GM23338 (cell line): ENCODE results near the gene SMIM30. TPM values are rescaled to one million over a fixed set of nuclear protein-coding genes. Genes with fewer than 3 reads are reported as not detected.

Experiments
- ATAC-seq: fragments of 200-7000 bp; cut with Tn5 transposase; 3 replicates; pipeline ENCODE4 v1.9.1; 2020
- DNase-seq: peaks from one replicate; pipeline ENCODE4 v3.0.0-alpha.2; 2015; ENCODE audit warnings: low spot score
- H2AFZ ChIP-seq: fragments of 200-600 bp; sonication (generic); 2 replicates; pipeline ENCODE4 v1.8.0; 2016; ENCODE audit warnings: antibody characterized with exemption, mild to moderate bottlenecking, moderate library complexity
- H3F3A ChIP-seq: fragments of 200-600 bp; sonication (generic); replicated peaks from 2 replicates; pipeline ENCODE4 v1.8.0; 2017; ENCODE audit warnings: antibody characterized with exemption, mixed run types, low read depth
- H3K27ac ChIP-seq: fragments of 200-600 bp; sonication (generic); 2 replicates; pipeline ENCODE4 v1.6.1; 2016; ENCODE audit warnings: low read depth
- H3K27me3 ChIP-seq: fragments of 200-600 bp; sonication (generic); 2 replicates; pipeline ENCODE4 v1.8.0; 2016; ENCODE audit warnings: mild to moderate bottlenecking, mixed run types, moderate library complexity; ENCODE audit not compliant: insufficient read depth
- H3K36me3 ChIP-seq: fragments of 200-600 bp; sonication (generic); 2 replicates; pipeline ENCODE4 v1.8.0; 2016; ENCODE audit warnings: mild to moderate bottlenecking; ENCODE audit not compliant: insufficient read depth
- H3K4me1 ChIP-seq: fragments of 200-600 bp; sonication (generic); 2 replicates; pipeline ENCODE4 v1.8.0; 2016; ENCODE audit warnings: mild to moderate bottlenecking, moderate library complexity; ENCODE audit not compliant: insufficient read depth
- H3K4me2 ChIP-seq: fragments of 200-600 bp; sonication (generic); 2 replicates; pipeline ENCODE4 v1.7.1; 2017; ENCODE audit warnings: mixed run types
- H3K4me3 ChIP-seq: fragments of 200-600 bp; sonication (generic); 2 replicates; pipeline ENCODE4 v1.6.1; 2016; ENCODE audit warnings: mixed run types
- H3K79me2 ChIP-seq: fragments of 200-600 bp; sonication (generic); replicated peaks from 2 replicates; pipeline ENCODE4 v1.8.0; 2017; ENCODE audit warnings: mild to moderate bottlenecking; ENCODE audit not compliant: insufficient read depth
- H3K9me2 ChIP-seq: fragments of 200-600 bp; sonication (generic); 2 replicates; pipeline ENCODE4 v1.8.0; 2017; ENCODE audit not compliant: insufficient read depth
- H4K20me1 ChIP-seq: fragments of 200-600 bp; sonication (generic); replicated peaks from 2 replicates; pipeline ENCODE4 v1.8.0; 2017; ENCODE audit warnings: mild to moderate bottlenecking; ENCODE audit not compliant: insufficient read depth
- H3K27ac Mint-ChIP-seq: 2 replicates; pipeline ENCODE4 v1.8.0; 2020; ENCODE audit warnings: inconsistent platforms, mild to moderate bottlenecking, moderate library complexity, mixed read lengths
- H3K27me3 Mint-ChIP-seq: 3 replicates; pipeline ENCODE4 v1.8.0; 2022; ENCODE audit warnings: low read depth, mild to moderate bottlenecking, moderate library complexity, mixed read lengths, inconsistent platforms; ENCODE audit not compliant: insufficient read depth, poor library complexity
- H3K36me3 Mint-ChIP-seq: 3 replicates; pipeline ENCODE4 v1.8.0; 2021; ENCODE audit warnings: low read depth, mild to moderate bottlenecking, inconsistent platforms, moderate library complexity, mixed read lengths
- H3K4me1 Mint-ChIP-seq: 3 replicates; pipeline ENCODE4 v1.8.0; 2020; ENCODE audit warnings: mild to moderate bottlenecking, inconsistent platforms, mixed read lengths
- H3K4me3 Mint-ChIP-seq: 3 replicates; pipeline ENCODE4 v1.8.0; 2021; ENCODE audit warnings: moderate library complexity, mild to moderate bottlenecking, inconsistent platforms, mixed read lengths
- H3K9me3 Mint-ChIP-seq: 3 replicates; pipeline ENCODE4 v1.8.0; 2020; ENCODE audit warnings: moderate library complexity, mild to moderate bottlenecking, inconsistent platforms, mixed read lengths
- CREB1 ChIP-seq: fragments of 250-450 bp; sonication (Bioruptor Pico); IDR thresholded peaks from 2 replicates; pipeline ENCODE4 v1.5.0; 2020; ENCODE audit warnings: low read depth, mild to moderate bottlenecking, moderate library complexity
- CTCF ChIP-seq, 2 experiments: fragments of 200-600 bp in 1 of 2; sonication (generic) in 1 of 2; conservative IDR thresholded peaks; 2 replicates each; pipeline versions ENCODE4 v1.5.1 to v1.6.1; 2016 to 2017; ENCODE audit warnings: antibody characterized with exemption in 2 of 2, low read depth in 2 of 2, mild to moderate bottlenecking in 2 of 2, moderate library complexity in 1 of 2
- ETS1 ChIP-seq: IDR thresholded peaks from 2 replicates; pipeline ENCODE4 v1.6.1; 2016; ENCODE audit warnings: antibody characterized with exemption
- EZH2 ChIP-seq: fragments of 200-600 bp; sonication (generic); IDR thresholded peaks from one replicate; pipeline ENCODE4 v1.8.0; 2017; ENCODE audit warnings: antibody characterized with exemption, mild to moderate bottlenecking, low read depth; ENCODE audit not compliant: unreplicated experiment
- EZH2phosphoT487 ChIP-seq: fragments of 200-600 bp; sonication (generic); IDR thresholded peaks from one replicate; pipeline ENCODE4 v1.8.1; 2018; ENCODE audit warnings: antibody characterized with exemption; ENCODE audit not compliant: unreplicated experiment
- JUNB ChIP-seq: IDR thresholded peaks from one replicate; pipeline ENCODE4 v1.6.1; 2016; ENCODE audit warnings: antibody characterized with exemption; ENCODE audit not compliant: unreplicated experiment
- NANOG ChIP-seq: IDR thresholded peaks from 2 replicates; pipeline ENCODE4 v1.6.1; 2016; ENCODE audit warnings: antibody characterized with exemption, borderline replicate concordance
- POLR2AphosphoS5 ChIP-seq: IDR thresholded peaks from 2 replicates; pipeline ENCODE4 v1.6.1; 2016; ENCODE audit warnings: antibody characterized with exemption, low read depth
- REST ChIP-seq: IDR thresholded peaks from one replicate; pipeline ENCODE4 v1.6.1; 2018; ENCODE audit warnings: antibody characterized with exemption; ENCODE audit not compliant: unreplicated experiment
- STAT1 ChIP-seq: IDR thresholded peaks from one replicate; pipeline ENCODE4 v1.6.1; 2016; ENCODE audit warnings: antibody characterized with exemption; ENCODE audit not compliant: unreplicated experiment
- ZNF114 ChIP-seq: fragments of 250-450 bp; sonication (Bioruptor Pico); IDR thresholded peaks from 2 replicates; pipeline ENCODE4 v1.5.0; 2020; ENCODE audit warnings: mild to moderate bottlenecking, moderate library complexity
- ZNF331 ChIP-seq: fragments of 250-450 bp; sonication (Bioruptor Pico); IDR thresholded peaks from 2 replicates; pipeline ENCODE4 v1.5.0; 2020; ENCODE audit warnings: low read depth, mild to moderate bottlenecking, moderate library complexity
- ZNF462 ChIP-seq: fragments of 250-450 bp; sonication (Bioruptor Pico); IDR thresholded peaks from 2 replicates; pipeline ENCODE4 v1.5.0; 2020; ENCODE audit warnings: mild to moderate bottlenecking, moderate library complexity
- polyA plus RNA-seq: library from polyadenylated mRNA; unstranded; fragments of >200 nt; fragmentation: Nextera tagmentation; extraction: Ambion mirVana; gene quantifications from 2 replicates; pipeline ENCODE4 v1.2.1, GENCODE V29; 2016
- total RNA-seq: library from RNA; depleted of rRNA; stranded (reverse); fragments of >200 nt; shearing (Covaris generic); gene quantifications from 2 replicates; pipeline ENCODE4 v1.2.3, GENCODE V29; 2014

The SMIM30 gene
- total and polyA plus RNA-seq, 2 experiments from 2014 or later: 40.6 to 150 TPM

DNA sequence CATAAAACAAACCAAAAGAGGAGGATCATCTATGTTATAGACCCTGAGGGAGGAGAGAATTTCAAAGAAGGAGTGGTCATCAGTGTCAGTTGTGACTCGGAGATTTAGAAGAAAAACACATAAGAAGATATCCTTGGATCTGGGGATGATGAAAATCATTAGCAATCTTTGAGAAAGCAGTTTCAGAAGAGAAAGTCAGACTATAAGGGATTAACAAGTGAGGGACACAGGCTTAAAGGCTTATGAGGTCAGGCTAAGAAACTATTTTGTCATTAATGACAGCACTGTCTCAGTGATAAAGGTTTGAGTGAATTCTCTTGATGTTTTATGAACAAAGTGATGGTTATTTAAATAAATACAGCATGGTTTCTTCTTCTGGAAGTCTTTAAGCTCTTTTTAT, 25.6 kb downstream of the SMIM30 start:
- TF ChIP-seq POLR2AphosphoS5 (no peak), ETS1 (no peak), EZH2 (no peak), CREB1 (no peak), ZNF331 (CRISPR knock-in tag) (no peak), JUNB (no peak), EZH2phosphoT487 (no peak), ZNF462 (CRISPR knock-in tag) (no peak), CTCF (conservative IDR thresholded peaks at IDR 0.05; ENCODE audit: low read depth in 2 of 2) (no peak), NANOG (no peak), ZNF114 (CRISPR knock-in tag) (no peak), STAT1 (no peak), REST (no peak)

More for the DNA sequence above, 25.6 kb downstream of the SMIM30 start:
- no peaks in the 10 kb centered on the region for H3K27me3 Mint-ChIP-seq
- no peaks in the 10 kb centered on the region for H3K36me3 Mint-ChIP-seq
- ATAC-seq (no peak), DNase-seq (no peak)
- Histone ChIP-seq H4K20me1 (no peaks in the 10 kb centered on the region), H3K4me3 (no peak overlapping the region), H3K27ac (no peak overlapping the region), H2AFZ (no peak overlapping the region), H3K4me2 (no peak overlapping the region), H3K36me3 (no peaks in the 10 kb centered on the region), H3K9me2 (no peaks in the 10 kb centered on the region), H3K4me1 (no peaks in the 10 kb centered on the region), H3K79me2 (no peaks in the 10 kb centered on the region), H3F3A (no peaks in the 10 kb centered on the region), H3K27me3 (no peaks in the 10 kb centered on the region)
- no peak overlapping the region for H3K4me3 Mint-ChIP-seq
- H3K4me1 Mint-ChIP-seq: peaks cover 4% of the 10 kb centered on the region; the same call in 2 of the 3 replicates
- H3K27ac Mint-ChIP-seq: no peak overlapping the region
- H3K9me3 Mint-ChIP-seq: no peaks in the 10 kb centered on the region
